Measurements from ENCODE around the gene GRIN2C.

Gene GRIN2C

DNA sequence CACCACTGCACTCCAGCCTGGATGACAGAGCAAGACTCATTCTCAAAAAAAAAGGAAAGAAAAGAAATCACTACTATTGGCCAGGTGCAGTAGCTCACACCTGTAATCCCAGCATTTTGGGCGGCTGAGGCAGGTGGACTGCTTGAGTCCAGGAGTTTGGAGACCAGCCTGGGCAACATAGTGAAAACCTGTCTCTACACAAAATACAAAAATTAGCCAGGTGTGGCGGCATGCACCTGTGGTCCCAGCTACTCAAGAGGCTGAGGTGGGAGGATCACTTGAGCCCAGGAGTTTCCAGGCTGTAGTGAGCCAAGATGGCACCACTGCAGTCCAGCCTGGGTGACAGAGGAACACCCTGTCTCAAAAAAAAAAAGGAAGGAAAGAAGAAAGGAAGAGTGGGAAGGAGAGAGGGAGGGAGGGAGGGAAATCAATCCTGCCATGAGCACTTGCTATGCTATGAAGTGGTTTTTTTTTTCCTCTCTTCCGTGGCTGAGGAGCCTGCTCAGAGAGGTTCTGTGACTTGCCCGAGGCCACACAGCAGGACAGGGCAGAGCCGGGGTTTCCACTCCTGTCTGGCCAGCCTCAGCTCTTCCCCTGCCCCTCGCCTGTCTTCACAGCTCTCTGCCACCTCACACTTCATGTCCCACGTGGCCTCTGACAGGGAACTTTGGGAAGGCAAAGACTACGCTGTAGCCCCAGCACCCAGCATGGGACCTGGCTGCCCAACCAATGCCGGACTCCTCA is 10.9 kb downstream of the GRIN2C start:
- H3K4me3 Mint-ChIP-seq = no peak overlapping the region
- no peaks in the 10 kb centered on the region for H3K9me3 Mint-ChIP-seq
- H3K27ac Mint-ChIP-seq = no peak overlapping the region
- no peaks in the 10 kb centered on the region for H3K36me3 Mint-ChIP-seq
- H3K4me1 Mint-ChIP-seq = peaks cover 9% of the 10 kb centered on the region
- DNase-seq (ENCODE audit: low spot score in 2 of 2) (no peak), ATAC-seq (no peak)

DNA sequence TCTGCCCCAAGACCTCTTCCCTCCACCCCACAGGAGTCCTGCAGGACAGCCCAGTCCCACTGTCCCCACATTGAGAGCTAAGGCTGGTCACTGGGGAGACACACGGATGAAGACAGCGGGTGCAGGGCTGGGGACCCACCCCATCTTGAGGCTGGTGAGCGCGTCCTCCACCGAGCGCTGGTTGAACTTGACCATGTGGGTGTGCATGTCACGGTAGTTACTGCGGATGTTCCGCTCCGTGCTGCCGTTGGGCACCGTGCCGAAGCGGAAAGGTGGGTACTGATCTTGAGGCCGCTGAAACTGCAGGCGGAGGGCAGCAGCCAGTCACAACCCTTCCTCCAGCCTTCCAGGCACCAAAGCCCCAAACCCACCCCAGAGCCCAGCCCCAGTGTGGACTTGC is 13.1 kb downstream of the GRIN2C start:
- peaks cover 7% of the 10 kb centered on the region for H3K4me1 Mint-ChIP-seq
- no peaks in the 10 kb centered on the region for H3K9me3 Mint-ChIP-seq
- peaks cover 7% of the 10 kb centered on the region for H3K36me3 Mint-ChIP-seq
- no peak overlapping the region for H3K27ac Mint-ChIP-seq
- DNase-seq (ENCODE audit: low spot score in 2 of 2) (no peak), ATAC-seq (no peak)
- H3K4me3 Mint-ChIP-seq = no peak overlapping the region

DNA sequence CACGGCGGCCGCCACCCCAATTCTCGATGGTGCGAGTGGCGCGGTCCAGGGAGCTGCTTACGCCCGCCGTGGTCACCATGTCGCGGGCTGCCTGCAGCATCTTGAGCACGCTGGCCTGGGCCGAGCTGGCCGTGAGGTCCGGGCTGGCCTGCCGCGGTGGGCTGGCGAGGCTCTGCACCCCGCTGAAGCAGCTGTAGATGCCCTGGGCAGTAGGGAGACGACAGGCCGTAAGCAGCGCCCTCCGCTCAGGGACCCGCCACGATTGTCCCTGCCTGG is 16.4 kb downstream of the GRIN2C start:
- peaks cover 7% of the 10 kb centered on the region for H3K36me3 Mint-ChIP-seq
- no peak for ATAC-seq
- no peak overlapping the region for H3K4me3 Mint-ChIP-seq
- no peak overlapping the region for H3K27ac Mint-ChIP-seq
- peaks cover 26% of the 10 kb centered on the region for H3K4me1 Mint-ChIP-seq
- no peaks in the 10 kb centered on the region for H3K9me3 Mint-ChIP-seq
- no peak for DNase-seq (ENCODE audit: low spot score in 2 of 2)

DNA sequence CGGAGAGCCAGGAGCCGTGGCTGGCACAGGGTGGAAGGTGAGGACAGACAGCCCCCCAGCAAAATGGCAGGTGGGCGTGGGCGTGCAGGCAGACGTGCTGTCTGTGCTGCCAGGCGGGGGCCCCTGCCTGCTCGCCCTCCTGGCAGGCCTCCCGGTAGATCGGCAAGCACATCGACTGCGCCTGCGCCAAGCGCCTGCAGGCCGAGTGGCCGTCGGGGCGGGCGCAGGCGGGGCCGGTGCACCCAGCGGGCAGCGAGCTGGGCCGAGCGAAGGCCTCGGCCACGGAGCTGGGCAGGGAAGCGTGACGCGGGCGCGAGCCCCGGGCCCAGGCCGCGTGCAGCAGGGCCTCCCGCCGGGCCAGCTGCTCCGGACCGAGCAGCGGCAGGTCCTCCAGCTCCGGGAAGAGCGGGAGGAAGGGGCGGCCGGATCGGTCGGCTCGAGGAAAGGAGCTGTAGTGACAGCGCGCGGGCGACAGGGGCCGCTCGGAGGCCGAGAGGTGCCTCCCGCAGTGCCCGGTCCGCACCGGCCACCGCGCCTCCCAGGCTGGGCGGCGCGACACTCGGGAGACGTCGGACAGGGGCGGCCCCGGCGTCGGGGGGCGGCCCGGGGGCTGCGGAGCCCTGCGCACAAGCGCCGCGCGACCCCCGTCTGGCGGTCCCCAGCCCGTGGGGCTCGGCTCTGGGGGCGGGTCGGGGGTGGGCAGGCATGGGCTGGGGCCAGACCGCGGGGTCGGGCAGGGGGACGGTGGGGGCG is 16.9 kb downstream of the GRIN2C start:
- H3K36me3 Mint-ChIP-seq = peaks cover 7% of the 10 kb centered on the region
- H3K9me3 Mint-ChIP-seq = no peaks in the 10 kb centered on the region
- H3K4me1 Mint-ChIP-seq = peaks cover 26% of the 10 kb centered on the region
- no peak overlapping the region for H3K4me3 Mint-ChIP-seq
- DNase-seq (ENCODE audit: low spot score in 2 of 2) (no peak), ATAC-seq (peak; percentile 46)
- H3K27ac Mint-ChIP-seq = no peak overlapping the region

DNA sequence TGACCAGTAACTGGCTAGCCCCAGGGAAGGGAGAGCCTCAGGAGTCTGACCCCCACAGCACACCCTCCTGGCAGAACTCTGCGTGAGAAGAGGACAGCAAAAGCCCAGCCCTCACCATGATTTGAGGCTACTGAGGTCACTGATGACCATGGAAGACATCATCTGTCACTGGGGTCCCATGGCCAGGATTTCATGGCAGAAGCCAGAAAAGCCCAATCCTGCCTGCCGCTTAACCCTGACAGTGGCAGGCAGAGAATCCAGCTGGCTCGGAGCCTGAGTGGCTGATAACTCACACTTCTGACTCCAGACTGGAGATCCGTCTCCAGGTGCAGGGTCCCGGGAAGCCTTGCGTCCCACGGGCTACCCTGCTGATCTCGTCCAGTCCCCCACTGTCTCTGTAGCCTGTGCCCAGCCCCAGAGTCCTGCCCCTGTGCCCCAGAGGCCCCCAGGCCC is 17.5 kb downstream of the GRIN2C start:
- Mint-ChIP-seq H3K27ac (no peak overlapping the region), H3K36me3 (peaks cover 7% of the 10 kb centered on the region), H3K4me1 (peaks cover 26% of the 10 kb centered on the region), H3K9me3 (no peaks in the 10 kb centered on the region), H3K4me3 (no peak overlapping the region)
- ATAC-seq = no peak
- DNase-seq (ENCODE audit: low spot score in 2 of 2) = no peak

DNA sequence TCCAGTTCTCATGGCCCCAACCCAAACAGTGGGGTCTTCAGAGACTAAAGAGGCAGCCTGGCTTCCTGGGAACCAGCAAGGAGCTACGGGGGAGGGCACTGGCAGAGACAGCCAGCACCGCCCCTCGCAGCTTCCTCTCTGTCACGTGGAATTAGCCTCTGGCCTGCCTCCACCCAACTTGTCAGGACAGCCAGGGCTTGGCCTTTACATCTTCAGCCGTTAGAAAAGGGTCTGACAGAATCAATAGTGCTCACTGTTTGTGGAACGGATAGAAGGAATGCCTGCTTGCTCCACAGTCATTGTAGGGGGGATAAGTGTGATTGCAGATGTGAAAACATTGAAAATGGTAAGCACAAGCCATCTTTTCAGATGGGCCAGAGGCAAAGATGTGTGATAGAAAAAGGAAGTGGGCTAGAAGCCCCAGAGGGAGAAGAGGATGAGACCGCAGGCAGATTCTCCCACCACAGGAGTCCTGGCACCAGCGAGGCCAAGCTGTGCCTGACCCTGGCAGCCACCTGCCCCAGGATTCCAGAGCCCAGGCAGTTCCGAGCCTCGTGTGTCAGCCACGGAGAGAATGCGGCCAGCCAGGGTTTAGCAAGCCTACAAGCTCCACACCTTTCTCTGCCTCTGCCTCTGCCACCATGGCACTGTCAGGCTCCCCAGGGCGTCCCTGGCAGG is 18.6 kb downstream of the GRIN2C start:
- H3K27ac Mint-ChIP-seq = peak overlapping the region; percentile 40
- no peaks in the 10 kb centered on the region for H3K9me3 Mint-ChIP-seq
- DNase-seq (ENCODE audit: low spot score in 2 of 2) = no peak
- ATAC-seq = no peak
- no peak overlapping the region for H3K4me3 Mint-ChIP-seq
- peaks cover 26% of the 10 kb centered on the region for H3K4me1 Mint-ChIP-seq
- peaks cover 12% of the 10 kb centered on the region for H3K36me3 Mint-ChIP-seq

DNA sequence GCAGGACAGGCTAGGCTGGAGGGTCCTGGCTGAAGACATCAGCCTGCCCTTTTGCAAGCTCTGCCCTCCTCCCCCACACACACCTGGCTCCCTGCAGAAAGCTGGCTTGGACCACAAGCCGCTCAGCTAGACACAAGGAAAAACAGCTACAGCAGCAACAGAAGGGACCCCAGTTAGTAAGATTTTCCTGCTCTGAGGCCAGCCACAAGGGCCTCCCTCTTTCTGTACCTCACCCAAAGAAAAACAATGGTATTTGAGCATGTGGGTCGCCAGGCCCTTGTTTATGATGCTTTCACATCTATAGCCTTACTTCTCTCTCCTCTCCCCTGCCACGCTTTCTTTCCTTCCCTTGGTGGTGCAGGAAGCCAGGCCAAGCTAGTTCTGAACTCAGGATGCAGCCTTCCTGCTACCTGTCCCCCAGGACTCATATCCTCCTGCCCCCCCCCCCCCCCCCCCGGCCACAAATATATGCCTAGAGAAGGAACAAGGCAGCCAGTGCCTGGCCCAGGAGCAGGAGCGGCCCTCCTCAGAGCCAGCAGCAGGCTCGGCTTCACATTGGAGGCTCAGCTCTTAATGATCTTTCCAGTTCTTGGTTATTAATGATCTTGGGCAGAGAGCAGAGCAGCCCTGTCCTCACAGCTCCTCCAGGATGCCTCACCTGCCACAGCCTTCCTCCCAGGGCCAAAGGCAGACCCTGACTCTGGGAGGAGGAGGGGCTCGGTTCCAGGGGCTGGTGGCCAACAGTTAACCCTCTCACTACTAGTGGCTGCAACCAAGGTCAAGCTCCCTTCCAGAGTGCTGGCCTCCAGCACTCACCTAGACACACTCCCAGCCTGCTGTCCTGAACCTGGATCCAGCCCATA is 19.5 kb downstream of the GRIN2C start:
- Mint-ChIP-seq H3K4me3 (no peak overlapping the region), H3K27ac (peak overlapping the region; percentile 40), H3K36me3 (peaks cover 16% of the 10 kb centered on the region), H3K4me1 (peaks cover 26% of the 10 kb centered on the region), H3K9me3 (no peaks in the 10 kb centered on the region)
- DNase-seq (ENCODE audit: low spot score in 2 of 2) (no peak), ATAC-seq (peak; percentile 4)

DNA sequence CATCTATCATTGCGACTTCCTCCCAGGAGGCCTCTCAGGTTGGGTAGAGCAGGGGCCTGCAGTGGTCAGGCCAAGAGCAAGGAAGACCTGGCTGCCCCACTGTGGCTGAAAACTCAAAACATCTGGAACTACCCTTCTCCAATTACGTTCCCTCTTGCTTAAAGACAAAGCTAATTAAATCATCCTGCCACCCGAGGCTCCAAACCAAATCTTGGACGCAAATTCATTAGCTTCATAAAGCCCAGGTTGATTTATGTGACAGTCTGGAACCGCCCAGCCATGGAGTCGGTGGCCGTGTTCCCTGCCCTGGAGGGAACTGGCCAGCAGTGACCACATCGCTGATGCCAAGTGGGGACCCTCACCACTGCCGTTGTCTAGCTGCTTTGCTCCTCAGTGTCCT is 21.4 kb downstream of the GRIN2C start:
- Mint-ChIP-seq H3K9me3 (no peaks in the 10 kb centered on the region), H3K4me1 (peaks cover 26% of the 10 kb centered on the region), H3K27ac (no peak overlapping the region), H3K36me3 (peaks cover 16% of the 10 kb centered on the region), H3K4me3 (no peak overlapping the region)
- DNase-seq (ENCODE audit: low spot score in 2 of 2) (no peak), ATAC-seq (no peak)

DNA sequence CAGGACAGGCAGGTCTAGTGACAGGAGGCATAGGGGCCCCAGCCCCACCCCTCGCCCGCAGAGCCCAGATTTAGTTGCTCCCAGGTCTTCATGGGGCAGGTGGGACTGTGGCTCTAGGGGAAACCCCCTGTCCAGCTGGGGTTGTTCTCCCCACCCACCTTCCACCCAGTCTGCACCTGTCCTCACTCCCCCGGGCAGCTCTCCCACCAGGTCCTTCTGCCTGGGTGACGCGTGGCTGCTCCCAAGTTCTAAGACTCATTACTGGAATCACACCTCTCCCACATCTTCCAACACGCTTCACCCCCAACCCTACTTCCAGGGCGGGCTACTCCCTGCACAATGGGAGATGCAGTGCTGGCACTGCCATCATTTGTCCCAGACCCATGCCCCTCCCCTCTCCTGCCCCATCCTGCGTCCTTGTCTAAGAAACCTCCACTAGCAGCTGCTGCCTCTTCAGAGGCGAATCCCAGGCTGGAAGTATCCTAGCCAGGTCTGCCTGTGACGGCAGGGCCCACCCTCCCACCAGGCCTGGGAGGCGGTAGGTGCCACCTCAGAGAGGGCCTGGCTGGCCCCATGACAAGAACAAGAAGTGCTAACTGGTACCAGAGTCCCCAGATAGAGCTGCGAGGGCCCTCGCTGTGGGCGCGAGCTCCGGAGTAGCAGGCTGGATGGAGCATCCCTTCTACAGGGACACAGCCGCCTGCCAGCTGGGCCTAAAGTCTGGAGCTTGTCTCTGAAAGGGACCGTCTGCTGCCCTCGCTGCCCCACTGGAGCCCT is 22.8 kb downstream of the GRIN2C start:
- H3K9me3 Mint-ChIP-seq = no peaks in the 10 kb centered on the region
- no peak overlapping the region for H3K4me3 Mint-ChIP-seq
- peaks cover 27% of the 10 kb centered on the region for H3K4me1 Mint-ChIP-seq
- no peak for DNase-seq (ENCODE audit: low spot score in 2 of 2)
- H3K27ac Mint-ChIP-seq = no peak overlapping the region
- ATAC-seq = no peak
- peaks cover 11% of the 10 kb centered on the region for H3K36me3 Mint-ChIP-seq

DNA sequence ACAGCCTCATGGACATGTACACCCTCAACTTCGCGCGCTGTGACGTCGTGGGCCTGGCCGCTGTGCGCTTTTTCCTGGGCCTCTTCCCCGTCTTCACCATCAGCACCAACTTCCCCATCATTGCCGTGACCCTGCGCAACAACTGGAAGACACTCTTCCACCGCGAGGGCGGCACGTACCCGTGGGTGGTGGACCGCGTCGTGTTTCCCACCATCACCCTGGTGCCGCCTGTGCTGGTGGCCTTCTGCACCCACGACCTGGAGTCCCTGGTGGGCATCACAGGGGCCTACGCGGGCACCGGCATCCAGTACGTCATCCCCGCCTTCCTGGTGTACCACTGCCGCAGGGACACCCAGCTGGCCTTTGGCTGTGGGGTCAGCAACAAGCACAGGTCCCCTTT is 23.5 kb downstream of the GRIN2C start:
- DNase-seq (ENCODE audit: low spot score in 2 of 2) (no peak), ATAC-seq (no peak)
- H3K27ac Mint-ChIP-seq = no peak overlapping the region
- no peak overlapping the region for H3K4me3 Mint-ChIP-seq
- H3K4me1 Mint-ChIP-seq = peaks cover 20% of the 10 kb centered on the region
- H3K36me3 Mint-ChIP-seq = peaks cover 9% of the 10 kb centered on the region
- no peaks in the 10 kb centered on the region for H3K9me3 Mint-ChIP-seq

DNA sequence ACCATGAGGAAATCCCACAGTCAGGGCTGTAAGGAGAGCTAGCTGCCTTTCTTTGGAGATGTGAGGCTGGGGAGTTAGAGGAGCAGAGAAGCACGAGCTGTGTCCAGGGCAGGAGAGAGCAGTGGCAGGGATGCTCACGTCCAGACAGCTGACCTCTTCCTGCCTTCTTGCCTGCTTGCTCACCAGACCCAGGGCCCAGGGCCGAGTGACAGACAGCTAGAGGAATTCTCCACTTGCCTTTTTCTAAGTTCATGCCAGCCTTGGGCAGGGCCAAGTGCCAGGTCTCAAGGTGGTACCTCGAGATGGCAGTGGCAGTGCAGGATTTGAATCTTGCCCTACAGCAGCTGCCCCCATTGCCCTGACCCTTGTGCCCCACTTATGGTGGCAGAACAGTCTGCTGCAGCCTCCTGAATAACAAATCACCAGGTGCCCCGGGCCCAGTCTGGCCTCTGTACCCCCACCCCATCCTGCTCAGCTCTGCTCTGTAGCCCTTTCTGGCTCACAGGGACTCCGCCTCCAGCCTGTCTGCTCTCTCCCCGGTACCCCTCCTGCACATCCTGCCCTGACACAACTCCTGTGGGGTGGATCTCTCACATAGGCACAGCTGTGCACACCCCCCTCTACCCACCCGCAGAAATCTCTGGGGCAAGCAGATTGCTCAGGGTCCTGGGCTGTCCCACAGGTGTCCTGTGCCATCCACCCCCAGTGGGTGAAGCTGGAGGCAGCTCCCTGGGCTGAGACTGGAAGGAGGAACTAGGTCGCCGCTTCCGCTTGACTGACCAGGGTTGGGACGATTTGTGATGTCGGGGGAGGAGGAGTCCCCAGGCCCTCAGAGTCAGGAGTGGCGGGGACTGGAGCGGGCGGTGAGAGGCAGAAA is 25.9 kb downstream of the GRIN2C start:
- DNase-seq (ENCODE audit: low spot score in 2 of 2) = no peak
- H3K36me3 Mint-ChIP-seq = peaks cover 9% of the 10 kb centered on the region
- no peak for ATAC-seq
- peaks cover 5% of the 10 kb centered on the region for H3K4me1 Mint-ChIP-seq
- peak overlapping the region; percentile 41 for H3K27ac Mint-ChIP-seq
- H3K4me3 Mint-ChIP-seq = no peak overlapping the region
- no peaks in the 10 kb centered on the region for H3K9me3 Mint-ChIP-seq

DNA sequence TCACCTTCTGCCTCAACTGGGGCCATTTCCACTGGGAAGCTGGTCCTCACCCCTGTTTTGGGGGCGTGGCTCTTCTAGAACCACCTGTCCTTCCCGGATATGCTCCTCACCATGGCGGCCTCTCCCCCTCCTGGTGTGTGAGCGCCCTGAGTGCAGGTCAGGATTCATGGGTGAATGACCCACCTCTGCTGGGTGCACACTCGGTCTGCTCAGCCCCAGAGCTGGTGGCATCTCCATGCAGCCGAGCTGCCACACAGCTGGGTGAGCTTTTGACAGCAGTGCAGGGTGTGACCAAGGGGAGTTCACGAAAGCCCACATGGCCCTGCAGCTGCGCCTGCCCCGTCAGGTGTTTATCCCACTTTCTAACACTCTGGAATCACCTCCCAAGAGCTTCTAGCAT is 27.3 kb downstream of the GRIN2C start:
- peaks cover 9% of the 10 kb centered on the region for H3K36me3 Mint-ChIP-seq
- H3K4me3 Mint-ChIP-seq = no peak overlapping the region
- ATAC-seq (no peak), DNase-seq (ENCODE audit: low spot score in 2 of 2) (no peak)
- H3K27ac Mint-ChIP-seq = no peak overlapping the region
- H3K4me1 Mint-ChIP-seq = peaks cover 5% of the 10 kb centered on the region
- H3K9me3 Mint-ChIP-seq = no peaks in the 10 kb centered on the region

DNA sequence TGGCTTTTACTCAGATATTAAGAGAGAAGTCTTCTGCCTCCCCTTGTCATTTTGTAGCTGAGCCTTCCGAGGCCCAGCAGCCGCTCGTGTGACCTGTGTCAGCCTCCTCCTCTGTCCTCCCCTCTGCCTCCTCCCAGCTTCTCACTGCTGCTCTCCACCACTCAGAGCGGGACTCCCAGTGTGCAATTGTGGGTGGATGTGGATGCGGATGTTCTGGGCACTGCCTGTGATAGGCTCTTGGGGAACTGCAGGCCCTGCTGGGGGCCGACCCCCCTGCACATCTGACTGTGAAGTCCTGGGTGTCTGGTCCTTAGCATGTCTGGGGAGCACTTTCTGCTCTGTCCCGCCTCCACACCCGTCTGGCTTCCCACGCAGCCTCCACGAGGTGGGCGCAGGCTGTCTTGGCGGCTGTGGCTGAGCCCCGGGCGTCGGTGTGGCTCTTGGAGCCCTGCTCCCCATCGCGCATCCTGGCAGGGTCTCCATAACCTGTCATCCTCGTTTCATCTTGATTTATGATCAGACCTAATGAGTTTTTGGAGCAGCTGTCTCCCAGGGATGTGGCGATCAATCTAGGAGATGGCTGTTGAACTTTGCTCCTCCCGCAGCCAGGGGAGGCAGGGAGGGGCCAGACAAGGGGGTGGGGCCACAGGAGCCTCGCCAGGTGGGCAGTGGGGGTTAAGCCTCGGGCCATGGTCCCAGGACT is 28.1 kb downstream of the GRIN2C start:
- peaks cover 8% of the 10 kb centered on the region for H3K36me3 Mint-ChIP-seq
- DNase-seq (ENCODE audit: low spot score in 2 of 2) = no peak

More for the DNA sequence above, 28.1 kb downstream of the GRIN2C start:
- H3K4me3 Mint-ChIP-seq = no peak overlapping the region
- H3K9me3 Mint-ChIP-seq = no peaks in the 10 kb centered on the region
- no peak overlapping the region for H3K27ac Mint-ChIP-seq
- peaks cover 5% of the 10 kb centered on the region for H3K4me1 Mint-ChIP-seq
- no peak for ATAC-seq
